MG63 (cell line): ENCODE results near the gene CHD2. TPM values are rescaled to one million over a fixed set of nuclear protein-coding genes. Genes with fewer than 3 reads are reported as not detected.
"Not testable (repeated sequence)": the region's sequence is repeated elsewhere in the genome, so short reads cannot be mapped to it uniquely, and the experiment has no call there.

Experiments used
- DNase-seq: peaks from one replicate; pipeline ENCODE4 v3.0.0-alpha.2; 2020
- H3K27me3 ChIP-seq: fragments of 250-450 bp; sonication (Bioruptor Pico); 2 replicates; pipeline ENCODE4 v1.5.1; 2020; ENCODE audit warnings: mild to moderate bottlenecking, moderate library complexity
- H3K36me3 ChIP-seq: fragments of 250-450 bp; sonication (Bioruptor Pico); 2 replicates; pipeline ENCODE4 v1.5.1; 2020; ENCODE audit warnings: mild to moderate bottlenecking, moderate library complexity
- H3K4me3 ChIP-seq: fragments of 250-450 bp; sonication (Bioruptor Pico); 2 replicates; pipeline ENCODE4 v1.5.1; 2020; ENCODE audit warnings: mild to moderate bottlenecking, moderate library complexity
- H3K9me3 ChIP-seq: fragments of 250-450 bp; sonication (Bioruptor Pico); 2 replicates; pipeline ENCODE4 v1.5.1; 2020; ENCODE audit warnings: mild to moderate bottlenecking, moderate library complexity
- total RNA-seq: library from RNA; depleted of rRNA; stranded (reverse); fragments of >200 nt; shearing (Covaris generic); gene quantifications from 2 replicates; pipeline ENCODE4 v1.2.3, GENCODE V29; 2014; ENCODE audit warnings: low replicate concordance

CHD2 gene
- total RNA-seq, 1 experiment from 2014 or later, result 23.1 TPM

DNA sequence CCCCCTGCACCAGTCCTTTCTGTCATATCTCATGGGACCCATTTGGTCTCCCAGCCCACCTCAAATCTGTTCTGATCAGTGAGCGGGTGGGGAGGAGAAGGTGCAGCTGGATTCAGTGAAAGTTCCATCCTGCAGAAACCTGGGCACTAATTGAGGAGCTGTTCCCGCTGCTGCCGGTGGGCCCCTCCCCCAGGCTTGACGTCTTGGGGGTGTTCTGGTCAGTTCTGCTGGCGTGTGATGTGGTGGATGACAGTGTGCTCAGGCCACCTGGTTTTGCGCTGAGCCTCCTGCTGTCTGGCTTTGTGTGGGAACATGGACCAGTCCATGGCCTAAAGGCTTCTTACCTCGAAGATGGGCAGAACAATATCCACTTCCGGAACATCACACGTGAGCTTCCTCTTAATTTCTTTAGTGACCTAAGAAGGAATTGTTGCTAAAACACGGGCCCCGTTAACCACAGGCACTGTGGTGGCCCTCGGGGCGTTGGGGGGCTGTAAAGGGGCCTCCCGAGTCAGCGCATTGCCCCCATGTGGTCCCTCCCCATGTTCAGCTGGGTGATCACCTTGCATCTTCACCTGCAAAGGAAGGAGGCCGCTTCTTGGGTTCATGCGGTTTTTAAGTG lies 129.2 kb downstream of the CHD2 start:
- peaks cover 38% of the 10 kb centered on the region for H3K36me3 ChIP-seq
- H3K9me3 ChIP-seq, result no peaks in the 10 kb centered on the region
- no peak for DNase-seq
- no peak overlapping the region for H3K4me3 ChIP-seq
- H3K27me3 ChIP-seq, result no peaks in the 10 kb centered on the region

DNA sequence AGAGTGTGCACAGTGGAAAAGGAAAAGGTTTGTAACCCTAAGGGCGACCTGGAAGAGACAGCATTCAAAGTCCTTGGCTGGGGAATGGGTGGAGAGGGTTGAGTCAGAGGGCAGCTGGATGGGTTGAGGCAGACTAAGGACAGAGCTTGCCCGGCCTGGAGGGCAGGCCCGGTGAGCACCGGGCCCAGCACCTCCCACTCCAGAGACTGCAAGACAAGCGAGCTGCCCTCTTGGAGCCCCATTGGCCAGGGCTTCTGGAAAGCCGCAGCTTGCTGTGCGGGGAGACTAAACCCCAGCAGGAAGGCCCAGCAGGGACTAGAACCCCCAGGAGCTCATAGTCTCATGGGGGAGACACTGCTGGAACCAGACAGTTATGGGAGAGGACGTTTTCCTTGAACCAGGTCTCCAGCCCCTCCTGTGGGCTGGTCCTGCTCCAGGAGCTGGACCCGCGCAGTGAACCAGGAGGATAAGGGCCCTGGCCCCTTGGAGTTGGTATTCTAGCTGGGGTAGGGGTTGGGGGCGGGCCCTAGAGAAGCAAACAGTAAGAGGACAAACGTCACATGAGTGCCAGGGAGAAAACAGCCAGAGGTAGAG lies 129.8 kb downstream of the CHD2 start:
- Histone ChIP-seq H3K36me3 (peaks cover 32% of the 10 kb centered on the region), H3K4me3 (no peak overlapping the region), H3K9me3 (no peaks in the 10 kb centered on the region), H3K27me3 (no peaks in the 10 kb centered on the region)
- peak; percentile 79 for DNase-seq

- H3K4me3 ChIP-seq, result no peak overlapping the region
- H3K9me3 ChIP-seq, result no peaks in the 10 kb centered on the region
- peak; percentile 55 for DNase-seq
- no peaks in the 10 kb centered on the region for H3K27me3 ChIP-seq
- H3K36me3 ChIP-seq, result peaks cover 26% of the 10 kb centered on the region
Observed at GRCh38 chr15:93030430-93031102, 130.4 kb downstream of the CHD2 start.

DNA sequence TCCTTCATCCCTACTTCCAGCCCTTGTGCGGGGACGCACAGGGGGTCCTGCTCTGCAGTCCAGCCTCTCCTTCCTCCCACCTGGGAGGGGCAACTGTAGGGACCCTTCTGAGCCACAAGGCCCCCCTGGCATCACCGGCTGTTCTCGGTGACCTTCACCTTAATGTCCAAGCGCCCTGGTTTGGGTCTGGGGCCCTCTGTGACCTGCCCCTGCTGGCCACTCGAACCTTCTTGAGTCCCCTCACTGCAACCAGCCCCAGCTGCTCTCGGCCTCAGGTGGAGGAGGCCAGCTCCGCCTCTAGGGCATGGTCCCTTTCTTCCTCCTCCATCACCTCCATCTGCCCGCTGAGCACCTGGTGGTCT lies 131.0 kb downstream of the CHD2 start:
- Histone ChIP-seq H3K9me3 (no peaks in the 10 kb centered on the region), H3K36me3 (peaks cover 21% of the 10 kb centered on the region), H3K4me3 (no peak overlapping the region), H3K27me3 (no peaks in the 10 kb centered on the region)
- DNase-seq, result no peak

GRCh38 chr15:93031557-93032384 lies 131.6 kb downstream of the CHD2 start:
- not testable (repeated sequence) for DNase-seq, H3K4me3 ChIP-seq, H3K9me3 ChIP-seq, H3K27me3 ChIP-seq
- H3K36me3 ChIP-seq, result peaks cover 14% of the 10 kb centered on the region

DNA sequence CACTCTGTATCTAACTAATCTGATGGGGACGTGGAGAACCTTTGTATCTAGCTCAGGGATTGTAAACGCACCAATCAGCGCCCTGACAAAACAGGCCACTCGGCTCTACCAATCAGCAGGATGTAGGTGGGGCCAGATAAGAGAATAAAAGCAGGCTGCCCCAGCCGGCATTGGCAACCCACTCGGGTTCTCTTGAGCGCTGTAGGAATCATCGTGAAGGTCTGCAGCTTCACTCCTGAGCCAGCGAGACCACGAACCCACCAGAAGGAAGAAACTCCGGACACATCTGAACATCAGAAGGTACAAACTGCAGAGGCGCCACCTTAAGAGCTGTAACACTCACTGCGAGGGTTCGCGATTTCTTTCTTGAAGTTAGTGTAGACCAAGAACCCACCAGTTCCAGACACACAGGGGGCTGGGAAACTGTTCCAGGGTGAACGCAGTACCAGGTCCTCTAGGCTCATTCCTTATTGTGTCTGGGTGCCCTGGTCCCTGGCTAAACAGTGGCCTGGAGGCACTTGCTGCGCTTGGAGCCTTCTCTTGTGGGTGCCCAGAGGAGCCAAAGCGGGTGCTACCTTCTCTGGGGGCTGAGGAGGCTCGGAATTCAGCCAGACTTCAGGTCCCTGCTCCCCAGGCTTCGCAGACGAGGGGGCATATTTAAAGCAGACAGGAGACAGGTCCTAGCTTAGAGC lies 132.5 kb downstream of the CHD2 start:
- not testable (repeated sequence) for H3K9me3 ChIP-seq, H3K4me3 ChIP-seq, H3K27me3 ChIP-seq, H3K36me3 ChIP-seq, DNase-seq

GRCh38 chr15:93033434-93034045 lies 133.4 kb downstream of the CHD2 start:
- peaks cover 4% of the 10 kb centered on the region; the same call in 1 of the 2 replicates for H3K36me3 ChIP-seq
- no peak overlapping the region for H3K4me3 ChIP-seq
- no peak for DNase-seq
- no peaks in the 10 kb centered on the region for H3K9me3 ChIP-seq
- H3K27me3 ChIP-seq, result no peaks in the 10 kb centered on the region

DNA sequence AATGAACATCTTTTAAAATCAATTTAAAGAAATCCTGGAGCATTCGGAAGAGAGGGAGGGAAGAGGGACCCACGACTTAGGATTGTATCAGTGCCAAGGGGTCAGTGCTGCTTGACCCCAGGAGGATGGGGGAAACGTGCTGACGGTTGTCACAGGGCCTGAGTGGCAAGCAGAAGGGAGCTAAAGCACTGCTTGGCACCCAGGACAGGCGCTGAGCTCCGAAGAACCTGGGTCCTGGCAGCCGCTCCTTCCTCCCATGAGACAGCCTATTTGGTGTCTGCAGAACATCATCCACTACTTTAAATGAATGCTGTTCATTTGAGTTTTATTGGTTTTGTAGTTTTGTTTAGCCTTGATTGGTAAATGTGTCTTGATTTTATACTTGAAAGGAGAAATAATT lies 134.4 kb downstream of the CHD2 start:
- no peak overlapping the region for H3K4me3 ChIP-seq
- H3K9me3 ChIP-seq, result no peaks in the 10 kb centered on the region
- H3K36me3 ChIP-seq, result no peaks in the 10 kb centered on the region; the same call in 1 of the 2 replicates
- no peaks in the 10 kb centered on the region for H3K27me3 ChIP-seq
- no peak for DNase-seq

- no peak for DNase-seq
- H3K4me3 ChIP-seq, result no peak overlapping the region
- no peaks in the 10 kb centered on the region for H3K9me3 ChIP-seq
- H3K27me3 ChIP-seq, result no peaks in the 10 kb centered on the region
- H3K36me3 ChIP-seq, result no peaks in the 10 kb centered on the region
Observed at GRCh38 chr15:93035092-93035915, 135.2 kb downstream of the CHD2 start.

- Histone ChIP-seq H3K36me3 (no peaks in the 10 kb centered on the region), H3K4me3 (no peak overlapping the region), H3K9me3 (no peaks in the 10 kb centered on the region), H3K27me3 (no peaks in the 10 kb centered on the region)
- DNase-seq, result no peak
Observed at GRCh38 chr15:93035953-93036810, 136.1 kb downstream of the CHD2 start.

GRCh38 chr15:93036951-93037819 lies 137.1 kb downstream of the CHD2 start:
- DNase-seq, result no peak
- Histone ChIP-seq H3K9me3 (no peaks in the 10 kb centered on the region), H3K4me3 (no peak overlapping the region), H3K36me3 (no peaks in the 10 kb centered on the region), H3K27me3 (no peaks in the 10 kb centered on the region)

- H3K4me3 ChIP-seq, result no peak overlapping the region
- H3K9me3 ChIP-seq, result no peaks in the 10 kb centered on the region
- no peaks in the 10 kb centered on the region for H3K27me3 ChIP-seq
- no peak for DNase-seq
- H3K36me3 ChIP-seq, result no peaks in the 10 kb centered on the region
Observed at GRCh38 chr15:93037820-93038705, 137.9 kb downstream of the CHD2 start.

DNA sequence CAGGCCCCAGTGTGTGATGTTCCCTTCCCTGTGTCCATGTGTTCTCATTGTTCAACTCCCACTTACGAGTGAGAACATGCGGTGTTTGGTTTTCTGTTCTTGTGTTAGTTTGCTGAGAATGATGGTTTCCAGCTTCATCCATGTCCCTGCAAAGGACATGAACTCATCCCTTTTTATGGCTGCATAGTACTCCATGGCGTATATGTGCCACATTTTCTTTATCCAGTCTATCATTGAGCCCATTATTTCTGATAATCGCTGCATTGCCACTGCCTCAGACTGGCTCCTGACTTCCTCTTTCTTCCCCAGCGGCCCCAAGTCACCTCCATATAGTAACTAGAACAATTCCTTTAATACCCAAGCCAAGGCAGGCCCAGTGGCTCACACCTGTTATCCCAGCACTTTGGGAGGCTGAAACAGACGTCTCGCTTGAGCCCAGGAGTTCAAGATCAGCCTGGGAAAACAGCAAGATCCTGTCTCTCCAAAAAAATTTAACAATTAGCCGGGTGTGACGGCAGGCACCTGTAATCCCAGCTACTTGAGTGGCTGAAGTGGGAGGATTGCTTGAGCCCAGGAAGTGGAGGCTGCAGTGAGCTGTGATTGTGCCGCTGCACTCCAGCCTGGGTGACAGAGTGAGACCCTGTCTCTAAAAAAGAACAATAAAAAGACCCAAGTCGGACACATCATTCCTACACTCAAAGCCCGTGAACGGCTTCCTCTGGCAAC lies 139.6 kb downstream of the CHD2 start:
- H3K27me3 ChIP-seq, H3K36me3 ChIP-seq, DNase-seq, H3K9me3 ChIP-seq, H3K4me3 ChIP-seq: not testable (repeated sequence)
